22Rv1 (cell line): ENCODE results near the gene MBD6.

Experiments
- CTCF ChIP-seq: fragments of 450-650 bp; IDR thresholded peaks from 2 replicates; pipeline ENCODE4 v1.5.1; 2017; ENCODE audit warnings: mild to moderate bottlenecking
- ZFX ChIP-seq: fragments of 450-650 bp; IDR thresholded peaks from 2 replicates; pipeline ENCODE4 v1.6.1; 2017; ENCODE audit warnings: antibody characterized with exemption, borderline replicate concordance

- TF ChIP-seq ZFX, result no peak
- no peak for TF ChIP-seq CTCF
Measured at GRCh38 chr12:57485695-57486094, 36.9 kb upstream of the MBD6 start.
